Esophagus squamous epithelium (tissue), 5 donors: ENCODE data around the gene DEDD. TPM values are rescaled to one million over a fixed set of nuclear protein-coding genes. Genes with fewer than 3 reads are reported as not detected.

ENCODE experiments used
- DNase-seq: peaks from one replicate; lab custom pipeline; 2025; lab: John Stamatoyannopoulos, UW
- H3K27ac ChIP-seq, 4 donors: fragments of 200-600 bp; sonication (generic); one replicate each; pipeline ENCODE4 v1.5.1; 2016 to 2019; ENCODE audit warnings: mild to moderate bottlenecking in 1 of 4
- H3K27me3 ChIP-seq, 4 donors: fragments of 200-600 bp; sonication (generic); 1 replicate in 3 of 4; 2 replicates in 1 of 4; pipeline versions ENCODE4 v1.5.1 to v1.6.0; 2017 to 2021; ENCODE audit warnings: antibody characterized with exemption in 1 of 4
- H3K36me3 ChIP-seq, 3 donors: fragments of 200-600 bp; sonication (generic); one replicate each; pipeline ENCODE4 v1.5.1; 2016 to 2019
- H3K4me1 ChIP-seq, 3 donors: fragments of 200-600 bp; sonication (generic); one replicate each; pipeline ENCODE4 v1.5.1; 2017 to 2019
- H3K4me3 ChIP-seq, 4 donors: fragments of 200-600 bp; sonication (generic); 1 replicate in 3 of 4; 2 replicates in 1 of 4; pipeline ENCODE4 v1.5.1; 2016 to 2019; ENCODE audit warnings: mild to moderate bottlenecking in 2 of 4, moderate library complexity in 1 of 4
- H3K9me3 ChIP-seq, 3 donors: fragments of 200-600 bp; sonication (generic); one replicate each; pipeline ENCODE4 v1.5.1; 2016 to 2019
- CTCF ChIP-seq, 6 experiments: fragments of 450-650 bp in 4 of 6; fragments of 200-600 bp in 2 of 6; sonication (generic) in 2 of 6; IDR thresholded peaks; one replicate each; pipeline ENCODE4 v1.5.1; 2016 to 2019; ENCODE audit warnings: antibody characterized with exemption in 6 of 6, mild to moderate bottlenecking in 4 of 6, moderate library complexity in 4 of 6
- POLR2A ChIP-seq, 4 donors: fragments of 450-650 bp; IDR thresholded peaks; one replicate each; pipeline ENCODE4 v1.6.1; 2017; ENCODE audit warnings: antibody characterized with exemption in 4 of 4, mild to moderate bottlenecking in 4 of 4, moderate library complexity in 3 of 4
- WGBS, 2 donors: methylation state at CpG; one replicate each; pipeline ENCODE4 v1.1.5; 2018; 5-methylcytosine and 5-hydroxymethylcytosine counted together
- intact Hi-C: fragments of 100-400 bp; cut with DNase I; formaldehyde crosslinking; loops from one replicate; pipeline ENCODE4 v1.15.0; 2022
- total RNA-seq, 4 donors: library from RNA; depleted of rRNA; stranded (reverse); fragments of >200 nt; gene quantifications; one replicate each; pipeline ENCODE4 v1.1.0, GENCODE V29; 2016
- donor health status: DM: yes; HTN: yes; CAD: no.

Gene DEDD
- total RNA-seq, 4 donors from 2014 or later: 16.6 to 32.8 (median 27.2) TPM

GRCh38 chr1:161139766-161140165, 7.3 kb upstream of the DEDD start:
- Histone ChIP-seq H3K27me3 (no peaks in the 10 kb centered on the region), H3K27ac (no peak overlapping the region), H3K36me3 (no peaks in the 10 kb centered on the region), H3K4me1 (peaks cover 0 to 6% (median 0%) of the 10 kb centered on the region in 3 donors), H3K9me3 (no peaks in the 10 kb centered on the region), H3K4me3 (no peak overlapping the region)
- TF ChIP-seq POLR2A (IDR thresholded peaks at IDR 0.05) (no peak), CTCF (IDR thresholded peaks at IDR 0.05) (peak in 5 of 6 experiments; percentile 32 to 56 (median 45))
- no peak for DNase-seq
- 26 to 35% methylated on average over 1 of the region's 1 CpG for WGBS, 2 donors
- intact Hi-C loops: loop anchor here (10.0 kb wide), 1 partner anchor 305 kb away; no protein-coding TSS in a partner anchor

GRCh38 chr1:161138431-161138830, 6.0 kb upstream of the DEDD start:
- Histone ChIP-seq H3K9me3 (no peaks in the 10 kb centered on the region), H3K36me3 (no peaks in the 10 kb centered on the region), H3K27ac (peak overlapping the region in 1 of 4 donors; percentile 22), H3K4me3 (no peak overlapping the region), H3K4me1 (peaks cover 9 to 19% (median 12%) of the 10 kb centered on the region in 3 donors), H3K27me3 (no peaks in the 10 kb centered on the region)
- DNase-seq: no peak
- TF ChIP-seq CTCF (IDR thresholded peaks at IDR 0.05) (no peak), POLR2A (IDR thresholded peaks at IDR 0.05) (no peak)
- intact Hi-C loops: loop anchor here (10.0 kb wide), 1 partner anchor 304 kb away; no protein-coding TSS in a partner anchor
- 82 to 86% methylated on average over 1 of the region's 1 CpG for WGBS, 2 donors

- no peaks in the 10 kb centered on the region for H3K9me3 ChIP-seq
- H3K36me3 ChIP-seq: no peaks in the 10 kb centered on the region
- no peak for DNase-seq
- H3K4me1 ChIP-seq: peaks cover 10 to 21% (median 12%) of the 10 kb centered on the region in 3 donors
- no peaks in the 10 kb centered on the region for H3K27me3 ChIP-seq
- no peak for TF ChIP-seq CTCF (IDR thresholded peaks at IDR 0.05)
- no peak for TF ChIP-seq POLR2A (IDR thresholded peaks at IDR 0.05)
- 59 to 79% methylated on average over 3 of the region's 3 CpGs for WGBS, 2 donors
- no peak overlapping the region for H3K4me3 ChIP-seq
- intact Hi-C loops: loop anchor here (10.0 kb wide), 1 partner anchor 303 kb away; no protein-coding TSS in a partner anchor
- H3K27ac ChIP-seq: peak overlapping the region in 1 of 4 donors; percentile 22
Measured at GRCh38 chr1:161137881-161138280, 5.4 kb upstream of the DEDD start.

- Histone ChIP-seq H3K27me3 (no peaks in the 10 kb centered on the region), H3K9me3 (no peaks in the 10 kb centered on the region), H3K4me1 (peaks cover 22 to 53% (median 24%) of the 10 kb centered on the region in 3 donors), H3K4me3 (peak overlapping the region; percentile 64 to 89 (median 80)), H3K36me3 (peaks cover 0 to 25% (median 11%) of the 10 kb centered on the region in 3 donors), H3K27ac (peak overlapping the region; percentile 93 to 98 (median 96))
- TF ChIP-seq POLR2A (IDR thresholded peaks at IDR 0.05): no peak
- no peak for TF ChIP-seq CTCF (IDR thresholded peaks at IDR 0.05)
- 4% methylated on average over 10 to 11 of the region's 11 CpGs for WGBS, 2 donors
- DNase-seq: no peak
- intact Hi-C loops: loop anchor here (10.0 kb wide), 1 partner anchor 298 kb away; no protein-coding TSS in a partner anchor
Measured at GRCh38 chr1:161133220-161133740, 813 bp upstream of the DEDD start.
